IMR-90 (cell line): Measurements from ENCODE around the gene MROH2A. TPM values are rescaled to one million over a fixed set of nuclear protein-coding genes. Genes with fewer than 3 reads are reported as not detected.

ENCODE experiments used
- ATAC-seq: fragments of 200-7000 bp; cut with Tn5 transposase; 2 replicates; pipeline ENCODE4 v1.9.1; 2020; ENCODE audit warnings: low read depth, mild to moderate bottlenecking, moderate library complexity
- BruUV-seq: library from RNA; stranded (reverse); fragments of 400-500 nt; replicated peaks from 2 replicates; lab custom pipeline; 2021; lab: Mats Ljungman, UMichigan
- CTCF ChIA-PET: fragments of 300-600 bp; formaldehyde crosslinking; extraction: SDS; loops from one replicate; lab custom pipeline; 2021; ENCODE audit warnings: antibody characterized with exemption; lab: Yijun Ruan, JAX
- POLR2A ChIA-PET: fragments of 300-600 bp; sonication (Branson Sonifier 250); formaldehyde crosslinking; loops from one replicate; lab custom pipeline; 2022; ENCODE audit warnings: antibody characterized with exemption; ENCODE audit not compliant: unreplicated experiment; lab: Charles Lee
- DNase-seq: peaks from one replicate; pipeline ENCODE4 v3.0.0; 2013
- H2AFZ ChIP-seq: replicated peaks from 2 replicates; pipeline ENCODE3; 2013; ENCODE audit warnings: low read length, mild to moderate bottlenecking; ENCODE audit not compliant: poor library complexity
- H2AK5ac ChIP-seq: 2 replicates; pipeline ENCODE4 v1.6.1; 2013; ENCODE audit warnings: low read depth, low read length, inconsistent platforms
- H2AK9ac ChIP-seq: replicated peaks from 2 replicates; pipeline ENCODE3; 2013; ENCODE audit warnings: mild to moderate bottlenecking, low read depth, low read length, moderate library complexity; ENCODE audit not compliant: poor library complexity
- H2BK120ac ChIP-seq: 2 replicates; pipeline ENCODE4 v1.6.1; 2013; ENCODE audit warnings: low read depth, low read length, inconsistent platforms
- H2BK15ac ChIP-seq: 3 replicates; pipeline ENCODE4 v1.6.1; 2013; ENCODE audit warnings: low read depth, low read length, inconsistent platforms
- H2BK20ac ChIP-seq: 2 replicates; pipeline ENCODE4 v1.6.1; 2013; ENCODE audit warnings: low read depth, mild to moderate bottlenecking, inconsistent platforms, low read length, moderate library complexity
- H2BK5ac ChIP-seq: 2 replicates; pipeline ENCODE4 v1.6.1; 2013; ENCODE audit warnings: mild to moderate bottlenecking, low read depth, low read length, inconsistent platforms; ENCODE audit not compliant: poor library complexity, severe bottlenecking
- H3K14ac ChIP-seq: replicated peaks from 2 replicates; pipeline ENCODE4 v1.6.1; 2013; ENCODE audit warnings: low read depth, low read length, inconsistent platforms
- H3K18ac ChIP-seq: 2 replicates; pipeline ENCODE4 v1.6.1; 2013; ENCODE audit warnings: low read depth, low read length, control low read depth
- H3K23ac ChIP-seq: 2 replicates; pipeline ENCODE4 v1.6.1; 2013; ENCODE audit warnings: low read depth, low read length, inconsistent platforms
- H3K27ac ChIP-seq: 2 replicates; pipeline ENCODE4 v1.5.1; 2013; ENCODE audit warnings: mild to moderate bottlenecking, control low read depth, low read length; ENCODE audit not compliant: insufficient read depth
- H3K27me3 ChIP-seq: 2 replicates; pipeline ENCODE4 v1.6.1; 2013; ENCODE audit warnings: low read length; ENCODE audit not compliant: control insufficient read depth, insufficient read depth
- H3K36me3 ChIP-seq: 2 replicates; pipeline ENCODE4 v1.6.1; 2013; ENCODE audit warnings: low read length, mixed read lengths; ENCODE audit not compliant: control insufficient read depth, insufficient read depth
- H3K4ac ChIP-seq: 2 replicates; pipeline ENCODE4 v1.6.1; 2013; ENCODE audit warnings: low read depth, low read length, inconsistent platforms
- H3K4me1 ChIP-seq: 2 replicates; pipeline ENCODE4 v1.6.1; 2013; ENCODE audit warnings: low read length, mixed read lengths; ENCODE audit not compliant: control insufficient read depth, insufficient read depth
- H3K4me2 ChIP-seq: 2 replicates; pipeline ENCODE4 v1.6.1; 2013; ENCODE audit warnings: low read depth, mild to moderate bottlenecking, control low read depth, low read length, moderate library complexity
- H3K4me3 ChIP-seq: 2 replicates; pipeline ENCODE4 v1.5.1; 2013; ENCODE audit warnings: low read depth, mild to moderate bottlenecking, control low read depth, low read length, moderate library complexity; ENCODE audit not compliant: insufficient read depth
- H3K56ac ChIP-seq: 2 replicates; pipeline ENCODE4 v1.6.1; 2013; ENCODE audit warnings: low read length, inconsistent platforms; ENCODE audit not compliant: insufficient read depth; ENCODE audit errors: extremely low read depth
- H3K79me1 ChIP-seq, 2 experiments: 2 replicates each; pipeline ENCODE4 v1.6.1; 2013; ENCODE audit warnings: low read length in 2 of 2, inconsistent platforms in 1 of 2, low read depth in 1 of 2
- H3K9ac ChIP-seq: 2 replicates; pipeline ENCODE4 v1.6.1; 2013; ENCODE audit warnings: low read depth, low read length, control low read depth
- H3K9me1 ChIP-seq: 2 replicates; pipeline ENCODE4 v1.6.1; 2013; ENCODE audit warnings: low read length, inconsistent platforms; ENCODE audit not compliant: insufficient read depth
- H3K9me3 ChIP-seq: 2 replicates; pipeline ENCODE4 v1.6.1; 2013; ENCODE audit warnings: low read length; ENCODE audit not compliant: control insufficient read depth, insufficient read depth
- H4K20me1 ChIP-seq: 2 replicates; pipeline ENCODE4 v1.6.1; 2013; ENCODE audit warnings: low read length, inconsistent platforms; ENCODE audit not compliant: insufficient read depth
- H4K5ac ChIP-seq: 2 replicates; pipeline ENCODE4 v1.6.1; 2013; ENCODE audit warnings: mild to moderate bottlenecking, low read depth, low read length, control low read depth
- H4K8ac ChIP-seq, 2 experiments: 2 replicates each; pipeline ENCODE4 v1.6.1; 2013; ENCODE audit warnings: low read depth in 2 of 2, low read length in 2 of 2, control low read depth in 1 of 2, inconsistent platforms in 1 of 2
- H4K91ac ChIP-seq: 2 replicates; pipeline ENCODE4 v1.6.1; 2013; ENCODE audit warnings: low read depth, low read length, inconsistent platforms; ENCODE audit not compliant: insufficient read depth
- CHD1 ChIP-seq: IDR thresholded peaks from 2 replicates; pipeline ENCODE4 v1.6.1; 2012; ENCODE audit warnings: low read depth, low read length, improper control_type of control experiment
- FOS ChIP-seq: fragments of 150-350 bp; IDR thresholded peaks from 2 replicates; pipeline ENCODE4 v1.6.1; 2016; ENCODE audit warnings: low read depth, low read length
- MAFK ChIP-seq: IDR thresholded peaks from 2 replicates; pipeline ENCODE4 v1.6.1; 2012; ENCODE audit warnings: low read depth, low read length, improper control_type of control experiment
- WGBS, 2 experiments: methylation state at CpG; one replicate each; pipeline versions ENCODE4 v1.1.5 to v1.1.7; 2013; ENCODE audit warnings: missing lambda C conversion rate in 2 of 2; ENCODE audit not compliant: insufficient read length in 1 of 2; ENCODE audit errors: extremely low coverage in 2 of 2; 5-methylcytosine and 5-hydroxymethylcytosine counted together
- dilution Hi-C: fragments of 300-500 bp; cut with HindIII; formaldehyde crosslinking; loops from one replicate; pipeline ENCODE4 v1.14.3; 2018; ENCODE audit warnings: low sequenced_read_pairs; ENCODE audit not compliant: unreplicated experiment
- in situ Hi-C: fragments of 300-500 bp; cut with MboI; formaldehyde crosslinking; loops from 3 replicates; pipeline ENCODE4 v1.14.3; 2019; ENCODE audit warnings: low sequenced_read_pairs, inconsistent platforms, mixed read lengths
- intact Hi-C: fragments of 100-400 bp; cut with micrococcal nuclease; formaldehyde crosslinking; loops from 2 replicates; pipeline ENCODE4 v1.10.0; 2022
- polyA plus RNA-seq, 3 experiments: library from polyadenylated mRNA; depleted of rRNA; stranded (reverse); fragments of >200 nt; gene quantifications; 2 replicates each; pipeline ENCODE4 v1.2.3, GENCODE V29; 2012; ENCODE audit warnings: low replicate concordance in 1 of 3
- total RNA-seq: library from RNA; depleted of rRNA; stranded (reverse); fragments of >200 nt; gene quantifications from 2 replicates; pipeline ENCODE4 v1.2.3, GENCODE V29; 2012
- TF ChIP-seq, protein P1 (sequence below): conservative IDR thresholded peaks from 2 replicates; pipeline ENCODE4 v1.5.1; 2012; ENCODE audit warnings: mild to moderate bottlenecking, low read depth, low read length, improper control_type of control experiment

The MROH2A gene
- total and polyA plus RNA-seq, 2 of the 4 experiments (the other 2 are of a cell fraction), result not detected

- Histone ChIP-seq H4K5ac (no peak overlapping the region), H3K4me1 (peaks cover 12% of the 10 kb centered on the region), H2BK120ac (no peak overlapping the region; the same call in 1 of the 2 replicates), H2AK5ac (peak overlapping the region; percentile 67), H3K4me2 (no peak overlapping the region), H4K20me1 (no peaks in the 10 kb centered on the region), H3K79me1 (no peaks in the 10 kb centered on the region), H3K18ac (no peak overlapping the region), H3K56ac (no peak overlapping the region), H3K14ac (no peak overlapping the region), H3K9me1 (0 out of 2 replicates have a peak, but pooled peaks cover 5% of the 10 kb centered on the region), H2AFZ (no peak overlapping the region), H3K9ac (no peak overlapping the region), H3K4me3 (no peak overlapping the region), H3K9me3 (no peaks in the 10 kb centered on the region), H2BK5ac (no peak overlapping the region), H3K27ac (no peak overlapping the region), H4K91ac (0 out of 2 replicates have a peak overlapping the region, but pooled peaks have one; percentile 21), H2BK20ac (no peak overlapping the region), H3K4ac (0 out of 2 replicates have a peak overlapping the region, but pooled peaks have one; percentile 24), H4K8ac (0 out of 4 replicates have a peak overlapping the region, but pooled peaks of 1 of the 2 experiments have one; percentile 39), H3K23ac (no peak overlapping the region), H2BK15ac (peak overlapping the region; percentile 67; the same call in 1 of the 3 replicates), H2AK9ac (no peak overlapping the region), H3K36me3 (no peaks in the 10 kb centered on the region), H3K27me3 (no peaks in the 10 kb centered on the region)
- ATAC-seq, result no peak
- in situ Hi-C loops, result no loop called here
- dilution Hi-C loops, result no loop called here
- TF ChIP-seq, protein P1, sequence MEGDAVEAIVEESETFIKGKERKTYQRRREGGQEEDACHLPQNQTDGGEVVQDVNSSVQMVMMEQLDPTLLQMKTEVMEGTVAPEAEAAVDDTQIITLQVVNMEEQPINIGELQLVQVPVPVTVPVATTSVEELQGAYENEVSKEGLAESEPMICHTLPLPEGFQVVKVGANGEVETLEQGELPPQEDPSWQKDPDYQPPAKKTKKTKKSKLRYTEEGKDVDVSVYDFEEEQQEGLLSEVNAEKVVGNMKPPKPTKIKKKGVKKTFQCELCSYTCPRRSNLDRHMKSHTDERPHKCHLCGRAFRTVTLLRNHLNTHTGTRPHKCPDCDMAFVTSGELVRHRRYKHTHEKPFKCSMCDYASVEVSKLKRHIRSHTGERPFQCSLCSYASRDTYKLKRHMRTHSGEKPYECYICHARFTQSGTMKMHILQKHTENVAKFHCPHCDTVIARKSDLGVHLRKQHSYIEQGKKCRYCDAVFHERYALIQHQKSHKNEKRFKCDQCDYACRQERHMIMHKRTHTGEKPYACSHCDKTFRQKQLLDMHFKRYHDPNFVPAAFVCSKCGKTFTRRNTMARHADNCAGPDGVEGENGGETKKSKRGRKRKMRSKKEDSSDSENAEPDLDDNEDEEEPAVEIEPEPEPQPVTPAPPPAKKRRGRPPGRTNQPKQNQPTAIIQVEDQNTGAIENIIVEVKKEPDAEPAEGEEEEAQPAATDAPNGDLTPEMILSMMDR, result no peak
- TF ChIP-seq CHD1 (no peak), FOS (no peak), MAFK (no peak)
- intact Hi-C loops, result no loop called here
- no CpG with 5 or more reads among the region's 4 CpGs for WGBS, 2 experiments
- ChIA-PET CTCF (no interaction called here), POLR2A (interaction anchor here (0.6 kb wide), 1 partner anchor 201 kb away, joined by 4 read pairs; no protein-coding TSS in a partner anchor)
- no TSS peak for BruUV-seq
- no peak for DNase-seq
Measured at GRCh38 chr2:233766416-233766815, 11.7 kb upstream of the MROH2A start.
